NCI-H345 treated with DMSO at 0.1 percent for 48 hours (cell line): ENCODE measurements around the gene COG2.
"Not testable (repeated sequence)": the region's sequence is repeated elsewhere in the genome, so short reads cannot be mapped to it uniquely, and the experiment has no call there.

Experiments
- DNase-seq: peaks from one replicate; lab custom pipeline; 2025; ENCODE audit not compliant: unreplicated experiment; lab: John Stamatoyannopoulos, UW

COG2 gene

DNA sequence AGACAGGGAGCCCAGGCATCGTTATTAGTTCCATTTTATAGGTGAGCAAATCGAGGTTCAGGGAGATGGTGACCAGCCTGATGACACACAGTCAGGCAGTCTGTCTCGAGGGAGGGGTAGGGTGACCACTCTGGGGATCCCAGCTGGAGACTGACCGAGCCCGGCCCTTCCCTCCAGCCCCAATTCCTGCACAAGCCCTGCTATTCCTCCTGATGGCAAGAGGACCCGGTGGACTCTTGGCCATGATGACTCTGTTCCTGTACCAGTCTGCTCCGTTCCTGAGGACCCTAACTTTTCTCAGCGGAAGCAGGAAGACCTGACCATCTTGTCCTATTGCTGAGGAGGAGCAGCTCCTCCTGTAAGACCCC is 71.2 kb downstream of the COG2 start:
- DNase-seq, result no peak

DNA sequence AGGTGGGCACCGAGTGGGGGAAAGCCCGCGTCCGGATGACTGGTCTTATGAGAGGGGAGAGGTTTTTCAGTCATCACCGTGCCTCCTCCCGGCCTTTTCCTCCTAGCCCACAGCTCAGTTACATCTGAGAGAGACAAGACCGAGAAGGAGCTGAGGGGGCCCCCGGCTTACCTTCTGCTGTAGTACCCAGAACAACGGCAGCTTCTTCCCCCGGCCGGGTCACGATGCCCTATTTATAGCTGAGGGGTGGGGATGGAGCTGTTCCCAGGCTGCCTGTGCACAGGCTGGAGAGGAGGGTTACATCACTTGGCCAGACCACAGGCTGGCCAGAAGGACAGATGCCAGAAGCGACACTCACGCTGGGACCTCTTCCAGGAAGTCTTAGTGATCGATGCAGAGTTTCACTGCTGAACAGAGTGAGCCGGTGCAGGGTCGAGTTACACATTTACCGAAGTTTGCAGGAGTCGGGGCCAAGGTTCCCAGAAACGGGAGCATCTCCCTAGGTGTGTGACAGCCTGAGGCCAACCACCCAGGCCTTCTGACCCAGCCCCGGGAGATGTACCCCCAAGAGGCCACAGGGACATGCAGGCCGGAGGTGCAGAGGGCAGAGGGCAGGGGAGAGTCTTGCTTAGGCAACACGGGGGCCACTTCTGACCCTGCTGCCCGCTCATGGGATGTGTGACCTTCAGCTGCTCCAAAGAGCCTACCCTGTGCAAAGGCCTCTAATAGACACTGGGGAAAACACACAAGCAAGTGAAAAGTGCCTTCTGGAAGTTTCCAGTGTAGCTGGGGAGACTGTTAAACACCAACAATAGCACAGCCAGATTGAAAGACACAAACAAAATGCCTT is 71.9 kb downstream of the COG2 start, which contains the start of gene AGT:
Gene AGT (minus strand): TSS at position 208 of the 850 bp plus-strand sequence. CDS start 3,299 bp downstream, outside the sequence.
- DNase-seq, result no peak

DNA sequence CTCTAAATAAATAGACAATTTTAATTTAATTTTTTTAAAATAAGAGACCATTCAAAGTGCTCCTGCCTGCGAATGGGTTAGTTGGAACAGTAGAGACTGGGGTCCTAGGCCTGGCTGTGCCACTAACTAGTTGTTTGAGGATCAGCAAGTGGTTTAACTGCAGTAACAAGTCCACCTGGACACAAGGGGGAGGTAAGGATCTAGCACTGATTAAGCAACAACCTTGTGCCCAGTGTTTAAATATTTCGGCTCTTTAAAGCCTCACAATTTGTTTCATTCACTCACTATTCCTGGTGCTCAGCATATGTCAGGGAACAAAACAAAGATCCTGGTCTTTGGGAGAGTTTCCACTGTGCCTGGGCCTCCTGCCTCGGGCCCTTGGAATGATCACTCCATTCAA is 73.2 kb downstream of the COG2 start:
- DNase-seq, result no peak

DNA sequence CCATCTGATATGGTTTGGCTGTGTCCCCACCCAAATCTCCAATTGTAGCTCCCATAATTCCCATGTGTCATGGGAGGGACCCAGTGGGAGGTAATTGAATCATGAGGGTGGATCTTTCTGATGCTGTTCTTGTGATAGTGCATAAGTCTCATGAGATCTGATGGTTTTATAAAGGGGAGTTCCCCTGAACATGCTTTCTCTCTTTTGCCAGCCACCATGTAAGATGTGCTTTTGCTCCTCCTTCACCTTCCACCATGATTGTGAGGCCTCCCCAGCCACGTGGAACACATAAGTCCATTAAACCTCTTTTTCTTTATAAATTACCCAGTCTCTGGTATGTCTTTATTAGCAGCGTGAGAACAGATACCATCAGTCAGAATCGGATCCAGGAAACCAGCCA is 74.2 kb downstream of the COG2 start:
- DNase-seq, result not testable (repeated sequence)

DNA sequence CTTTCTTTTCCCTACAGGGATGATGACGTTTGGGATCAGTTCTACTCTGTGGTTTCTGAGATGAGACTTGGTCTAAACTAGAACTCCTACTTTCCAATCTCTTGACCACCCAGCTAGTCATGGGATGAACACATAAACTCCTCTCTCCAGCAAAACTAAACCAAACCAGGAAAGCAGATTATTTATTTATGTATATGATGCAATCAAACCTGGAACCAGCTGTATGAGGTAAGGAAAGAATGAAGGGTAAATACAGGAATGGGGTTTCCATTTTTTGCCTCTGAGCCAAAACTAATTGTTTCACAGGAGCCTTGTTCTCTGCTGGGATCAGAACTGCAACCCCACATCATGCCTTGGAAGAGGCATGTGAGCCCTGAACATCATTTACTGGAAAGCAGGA is 75.0 kb downstream of the COG2 start:
- DNase-seq, result no peak

DNA sequence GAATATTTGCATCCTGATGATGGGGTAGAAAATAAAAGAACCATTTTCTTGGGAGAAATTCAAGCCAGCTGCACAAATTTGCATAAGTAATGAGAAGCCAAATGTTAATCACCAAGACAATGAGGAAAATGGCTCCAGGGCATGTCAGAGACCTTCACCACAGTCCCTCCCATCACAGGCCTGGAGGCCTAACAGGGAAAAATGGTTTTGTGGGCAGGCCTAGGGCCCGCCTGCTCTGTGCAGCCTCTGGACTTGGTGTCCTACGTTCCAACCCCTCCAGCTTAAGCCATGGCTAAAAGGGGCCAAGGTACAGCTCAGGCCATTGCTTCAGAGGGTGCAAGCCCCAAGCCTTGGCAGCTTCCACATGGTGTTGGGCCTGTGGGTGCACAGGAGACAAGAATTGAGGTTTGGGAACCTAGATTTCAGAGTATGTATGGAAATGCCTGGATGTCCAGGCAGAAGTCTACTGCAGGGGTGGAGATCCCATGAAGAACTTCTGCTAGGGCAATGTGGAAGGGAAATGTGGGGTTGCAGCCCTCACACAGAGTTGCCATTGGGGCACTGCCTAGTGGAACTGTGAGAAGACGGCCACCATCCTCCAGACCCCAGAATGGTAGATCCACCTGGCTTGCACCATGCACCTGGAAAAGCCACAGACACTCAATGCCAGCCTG is 79.7 kb downstream of the COG2 start:
- DNase-seq, result not testable (repeated sequence)

DNA sequence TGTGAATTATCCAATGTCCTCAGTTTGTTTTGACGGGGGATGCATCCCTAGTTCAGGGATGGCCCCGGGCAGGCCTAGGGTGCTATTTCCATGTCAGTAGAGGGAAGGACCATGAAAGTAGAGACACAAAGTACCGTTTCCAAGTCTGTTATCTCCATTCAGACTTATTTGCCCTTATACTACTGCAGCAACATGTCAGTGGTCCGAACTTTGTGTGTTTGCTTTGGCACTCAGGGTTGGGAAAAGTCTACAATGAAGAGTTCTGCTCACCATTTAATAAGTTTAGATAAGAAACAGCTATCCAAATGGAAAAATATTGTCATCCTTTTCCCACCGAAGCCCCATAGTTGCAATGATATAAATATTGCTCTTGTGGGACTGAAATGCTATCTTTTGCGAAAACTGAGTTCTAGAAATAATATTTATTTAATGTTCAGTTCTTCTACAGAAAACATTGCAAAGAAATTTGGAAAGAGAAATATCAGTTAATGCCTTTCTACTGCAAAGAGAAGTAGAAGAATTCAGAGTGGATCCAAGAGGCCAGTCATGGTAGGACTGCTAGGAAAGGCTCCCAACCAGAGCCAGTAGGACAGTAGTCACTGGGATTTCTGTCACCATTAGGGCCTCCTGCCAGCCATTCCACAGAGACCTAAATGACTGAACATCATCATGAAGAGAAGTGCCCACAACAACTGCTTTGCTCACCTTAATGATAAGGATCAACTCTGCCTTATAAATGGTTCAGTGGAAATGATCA is 83.2 kb downstream of the COG2 start:
- no peak for DNase-seq

DNA sequence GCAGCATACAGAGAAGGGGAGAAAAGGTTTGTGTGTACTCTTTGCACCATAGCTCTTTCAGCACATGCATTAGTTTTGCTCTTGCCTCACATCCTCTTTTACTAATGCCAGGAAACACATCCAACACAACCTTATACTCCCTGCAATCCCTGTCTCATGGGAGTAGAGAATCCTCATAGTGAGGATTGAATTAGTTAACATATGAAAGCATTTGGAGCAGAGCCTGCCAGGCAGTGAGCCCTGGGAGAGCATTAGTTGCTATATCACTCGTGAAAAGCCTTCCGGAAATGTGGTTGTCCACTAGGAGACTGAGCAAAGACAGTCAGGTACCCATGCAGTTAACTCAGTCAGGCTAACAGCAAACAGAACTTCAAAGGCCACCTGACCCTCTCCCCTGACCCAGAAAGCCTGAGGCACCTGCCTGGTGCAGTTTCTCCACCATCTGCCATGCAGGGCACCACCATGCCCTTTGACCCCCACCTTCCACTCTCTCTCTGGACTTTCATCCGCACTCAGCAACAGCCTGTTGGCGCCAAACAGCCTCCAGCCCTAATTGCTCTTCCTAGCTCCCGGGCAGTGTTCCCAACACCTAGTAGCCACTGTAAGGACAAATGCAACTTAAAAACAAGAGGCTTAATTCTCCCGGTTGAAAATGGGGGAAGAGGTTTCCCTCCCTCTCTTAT is 86.6 kb downstream of the COG2 start:
- DNase-seq, result no peak

DNA sequence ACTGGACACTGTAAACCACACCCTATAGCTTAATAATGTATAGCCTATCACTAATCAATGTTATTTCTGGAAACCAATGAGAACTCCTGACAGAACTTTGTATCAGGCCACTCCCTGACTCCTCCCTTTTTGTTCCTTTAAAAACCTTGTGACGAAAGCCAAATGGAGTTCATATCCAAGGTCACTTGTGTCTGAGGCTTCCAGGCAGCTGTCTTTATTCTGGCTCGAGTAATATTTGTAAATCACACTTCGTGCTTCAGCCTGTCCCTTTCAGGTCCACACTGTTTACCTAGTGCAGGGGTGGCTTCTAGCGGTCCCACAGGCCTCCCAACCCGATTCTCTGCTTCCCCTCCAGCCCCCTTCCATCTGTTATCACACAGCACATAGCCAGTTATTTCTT is 88.7 kb downstream of the COG2 start:
- DNase-seq, result no peak

DNA sequence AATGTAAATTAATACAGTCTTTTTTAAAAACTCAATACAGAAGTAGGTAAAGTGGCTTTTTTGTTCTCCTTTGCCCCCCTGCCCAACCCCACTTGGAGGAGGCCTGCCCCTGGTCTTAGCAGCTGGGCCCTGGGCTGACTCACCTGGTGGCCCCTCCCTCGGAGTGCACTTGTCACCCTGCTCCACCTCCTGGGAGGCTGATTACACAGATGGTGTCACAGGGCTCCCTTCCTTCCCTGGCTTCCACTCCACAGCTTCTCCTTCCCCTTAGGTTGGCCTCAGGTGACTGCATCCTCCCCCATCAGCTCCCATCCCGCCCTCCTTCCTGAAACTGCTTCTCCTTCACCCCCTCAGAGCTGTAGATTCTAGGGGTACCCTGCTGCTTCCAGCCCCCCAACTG is 93.2 kb downstream of the COG2 start:
- DNase-seq, result no peak

DNA sequence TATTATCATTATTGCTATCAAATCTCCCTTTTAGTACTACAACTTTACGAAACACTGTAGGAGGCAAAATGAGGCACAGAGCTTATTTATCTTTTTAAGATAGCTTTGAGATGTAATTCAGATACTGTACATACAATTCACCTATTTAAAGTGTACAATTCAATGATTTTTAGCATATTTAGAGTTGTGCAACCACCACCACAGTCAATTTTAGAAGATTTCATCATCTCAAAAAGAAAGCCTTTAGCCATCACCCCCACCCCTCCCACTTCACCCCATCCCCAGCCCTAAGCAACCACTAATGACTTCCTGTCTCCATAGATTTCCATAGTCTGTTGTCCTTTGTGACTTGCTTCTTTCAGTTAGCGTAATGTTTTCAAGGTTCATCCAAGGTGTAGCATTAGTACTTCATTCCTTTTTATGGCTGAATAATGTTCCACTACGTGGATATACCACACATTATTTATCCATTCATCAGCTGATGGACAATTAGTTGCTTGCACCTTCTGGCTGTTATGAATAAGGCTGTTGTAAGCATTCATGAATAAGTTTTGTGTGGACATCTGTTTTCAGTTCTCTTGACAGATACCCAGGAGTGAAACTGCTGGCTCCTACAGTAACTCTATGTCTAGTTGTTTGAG is 95.5 kb downstream of the COG2 start:
- DNase-seq, result no peak

DNA sequence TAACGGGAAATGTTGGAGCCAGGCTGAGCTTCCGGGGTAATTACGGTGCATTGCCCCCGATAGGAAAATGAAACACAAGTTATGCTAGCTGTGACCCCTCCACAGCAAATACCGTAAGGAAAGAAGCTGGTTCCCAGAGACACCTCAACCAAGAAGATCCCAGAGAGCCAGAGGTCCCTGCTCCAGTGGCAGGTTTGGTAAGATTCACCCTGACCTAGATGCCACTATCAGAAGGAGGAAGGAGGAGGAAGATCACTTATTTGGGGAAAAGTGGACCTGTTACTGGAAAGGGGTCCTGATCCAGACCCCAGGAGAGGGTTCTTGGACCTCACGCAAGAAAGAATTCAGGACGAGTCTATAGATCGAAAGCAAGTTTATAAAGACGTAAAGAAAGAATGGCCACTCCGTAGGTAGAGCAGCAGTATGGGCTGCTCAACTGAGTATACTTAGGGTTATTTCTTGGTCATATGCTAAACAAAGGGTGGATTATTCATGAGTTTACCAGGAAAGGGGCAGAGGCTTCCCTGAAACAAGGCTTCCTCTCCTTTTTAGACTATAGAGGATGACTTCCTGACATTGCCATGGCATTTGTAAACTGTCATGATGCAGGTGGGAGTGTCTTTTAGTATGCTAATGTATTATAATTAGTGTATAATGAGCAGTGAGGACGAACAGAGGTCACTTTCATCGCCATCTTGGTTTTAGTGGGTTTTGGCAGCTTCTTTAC is 97.4 kb downstream of the COG2 start:
- no peak for DNase-seq
